Common myeloid progenitor, CD34-positive (primary cell): ENCODE results near the gene STON2.

Experiments
- CTCF ChIA-PET: fragments of 350-600 bp; sonication (Branson Sonifier 250); formaldehyde crosslinking; loops from one replicate; lab custom pipeline; 2021; ENCODE audit warnings: antibody characterized with exemption; lab: Charles Lee
- POLR2A ChIA-PET: fragments of 350-600 bp; sonication (Branson Sonifier 250); formaldehyde crosslinking; loops from one replicate; lab custom pipeline; 2021; ENCODE audit warnings: antibody characterized with exemption; lab: Charles Lee
- DNase-seq, 3 donors: peaks; one replicate each; pipeline versions ENCODE4 v3.0.0 to v3.0.0-alpha.2; 2013
- H3K27ac ChIP-seq, 2 experiments: 1 replicate in 1 of 2; 2 replicates in 1 of 2; pipeline ENCODE4 v1.7.0; 2013; ENCODE audit warnings: inconsistent platforms in 2 of 2, low read length in 2 of 2, mild to moderate bottlenecking in 2 of 2, low read depth in 1 of 2, moderate library complexity in 1 of 2; ENCODE audit not compliant: severe bottlenecking in 2 of 2, insufficient read depth in 1 of 2, poor library complexity in 1 of 2
- H3K27me3 ChIP-seq, 5 experiments: replicated peaks in 2 of 5; 1 replicate in 3 of 5; 2 replicates in 2 of 5; pipeline versions ENCODE4 v1.6.1 to v1.7.0; 2013; ENCODE audit warnings: low read length in 4 of 5, mild to moderate bottlenecking in 2 of 5, moderate library complexity in 2 of 5, inconsistent platforms in 1 of 5; ENCODE audit not compliant: insufficient read depth in 5 of 5, control insufficient read depth in 4 of 5
- H3K36me3 ChIP-seq, 4 experiments: 1 replicate in 2 of 4; 2 replicates in 2 of 4; pipeline versions ENCODE4 v1.6.1 to v1.7.0; 2013; ENCODE audit warnings: low read length in 3 of 4, control low read depth in 1 of 4, mild to moderate bottlenecking in 1 of 4; ENCODE audit not compliant: control insufficient read depth in 4 of 4, insufficient read depth in 4 of 4
- H3K4me1 ChIP-seq, 4 experiments: 1 replicate in 3 of 4; 2 replicates in 1 of 4; pipeline versions ENCODE4 v1.6.1 to v1.7.1; 2013; ENCODE audit warnings: low read length in 3 of 4, mild to moderate bottlenecking in 3 of 4, control low read depth in 1 of 4, inconsistent platforms in 1 of 4, moderate library complexity in 1 of 4; ENCODE audit not compliant: control insufficient read depth in 4 of 4, insufficient read depth in 4 of 4; ENCODE audit errors: control extremely low read depth in 1 of 4
- H3K4me3 ChIP-seq, 7 experiments: 1 replicate in 4 of 7; 2 replicates in 3 of 7; pipeline versions ENCODE4 v1.5.1 to v1.7.0; 2013; ENCODE audit warnings: mild to moderate bottlenecking in 7 of 7, low read length in 6 of 7, moderate library complexity in 6 of 7, inconsistent platforms in 2 of 7, low read depth in 2 of 7, control low read depth in 1 of 7; ENCODE audit not compliant: insufficient read depth in 4 of 7, control insufficient read depth in 1 of 7; ENCODE audit errors: extremely low read depth in 1 of 7
- H3K9me3 ChIP-seq, 5 experiments: 1 replicate in 4 of 5; 2 replicates in 1 of 5; pipeline versions ENCODE4 v1.6.1 to v1.7.1; 2013; ENCODE audit warnings: low read length in 4 of 5, mild to moderate bottlenecking in 2 of 5, inconsistent platforms in 1 of 5, low read depth in 1 of 5, moderate library complexity in 1 of 5; ENCODE audit not compliant: control insufficient read depth in 4 of 5, insufficient read depth in 2 of 5; ENCODE audit errors: control extremely low read depth in 1 of 5
- WGBS: methylation state at CpG from one replicate; pipeline ENCODE4 v1.1.5; 2013; ENCODE audit not compliant: insufficient coverage; 5-methylcytosine and 5-hydroxymethylcytosine counted together

The STON2 gene

GRCh38 chr14:81303258-81303935 is 96.7 kb downstream of the STON2 start:
- Histone ChIP-seq H3K27me3 (no peaks in the 10 kb centered on the region), H3K4me3 (no peak overlapping the region), H3K27ac (peak overlapping the region; percentile 34 to 59), H3K36me3 (peaks cover 0 to 4% (median 2%) of the 10 kb centered on the region in 4 experiments), H3K4me1 (peaks cover 2 to 39% (median 26%) of the 10 kb centered on the region in 4 experiments), H3K9me3 (no peaks in the 10 kb centered on the region)
- peak; percentile 72 to 97 (median 95) for DNase-seq
- POLR2A ChIA-PET = interaction anchor here (0.5 kb wide), 1 partner anchor 131 kb away, joined by 3 read pairs; no protein-coding TSS in a partner anchor
- CTCF ChIA-PET = interaction anchor here (1.2 to 1.4 kb wide), 2 partner anchors 39 to 161 kb away, joined by 3 to 4 read pairs; no protein-coding TSS in a partner anchor
- 84% methylated on average over 4 of the region's 5 CpGs for WGBS

GRCh38 chr14:81302638-81303037 is 97.5 kb downstream of the STON2 start:
- CTCF ChIA-PET = interaction anchor here (1.3 to 1.4 kb wide), 2 partner anchors 8 to 70 kb away, joined by 4 read pairs; no protein-coding TSS in a partner anchor
- no peaks in the 10 kb centered on the region for H3K27me3 ChIP-seq
- POLR2A ChIA-PET = no interaction called here
- H3K9me3 ChIP-seq = no peaks in the 10 kb centered on the region
- 100% methylated on average over 3 of the region's 3 CpGs for WGBS
- peak overlapping the region in 1 of 2 experiments; percentile 59 for H3K27ac ChIP-seq
- DNase-seq = no peak
- peaks cover 2 to 43% (median 26%) of the 10 kb centered on the region in 4 experiments for H3K4me1 ChIP-seq
- H3K4me3 ChIP-seq = no peak overlapping the region
- peaks cover 0 to 4% (median 2%) of the 10 kb centered on the region in 4 experiments for H3K36me3 ChIP-seq

GRCh38 chr14:81301813-81302212 is 98.3 kb downstream of the STON2 start:
- Histone ChIP-seq H3K27ac (no peak overlapping the region), H3K4me1 (peaks cover 2 to 48% (median 26%) of the 10 kb centered on the region in 4 experiments), H3K4me3 (no peak overlapping the region), H3K36me3 (peaks cover 0 to 4% (median 2%) of the 10 kb centered on the region in 4 experiments), H3K9me3 (no peaks in the 10 kb centered on the region), H3K27me3 (no peaks in the 10 kb centered on the region)
- POLR2A ChIA-PET = no interaction called here
- CTCF ChIA-PET = interaction anchor here (1.0 to 1.6 kb wide), 5 partner anchors 9 to 151 kb away, joined by 4 to 5 read pairs (median 4); no protein-coding TSS in a partner anchor
- no peak for DNase-seq
- no CpG with 5 or more reads among the region's 1 CpG for WGBS

GRCh38 chr14:81301371-81301770 is 98.8 kb downstream of the STON2 start:
- Histone ChIP-seq H3K9me3 (no peaks in the 10 kb centered on the region), H3K4me3 (no peak overlapping the region), H3K27ac (peak overlapping the region in 1 of 2 experiments; percentile 30), H3K4me1 (peaks cover 2 to 52% (median 28%) of the 10 kb centered on the region in 4 experiments), H3K36me3 (peaks cover 0 to 4% (median 2%) of the 10 kb centered on the region in 4 experiments), H3K27me3 (no peaks in the 10 kb centered on the region)
- WGBS = 33% methylated on average over 1 of the region's 1 CpG
- ChIA-PET CTCF (interaction anchor here (1.0 to 1.6 kb wide), 5 partner anchors 9 to 151 kb away, joined by 4 to 5 read pairs (median 4); no protein-coding TSS in a partner anchor), POLR2A (interaction anchor here (0.8 kb wide), 1 partner anchor 81 kb away, joined by 3 read pairs; the partner anchor contains the start of gene GTF2A1)
- DNase-seq = peak in 2 of 3 donors; percentile 47 to 67

- Histone ChIP-seq H3K9me3 (no peaks in the 10 kb centered on the region), H3K27ac (no peak overlapping the region), H3K36me3 (peaks cover 0 to 3% (median 0%) of the 10 kb centered on the region in 4 experiments), H3K27me3 (no peaks in the 10 kb centered on the region), H3K4me3 (no peak overlapping the region), H3K4me1 (peaks cover 2 to 51% (median 27%) of the 10 kb centered on the region in 4 experiments)
- ChIA-PET CTCF (no interaction called here), POLR2A (no interaction called here)
- DNase-seq = peak in 1 of 3 donors; percentile 17
- no CpG with 5 or more reads among the region's 2 CpGs for WGBS
Observed at GRCh38 chr14:81298911-81299310, 101.2 kb downstream of the STON2 start.

- POLR2A ChIA-PET = interaction anchor here (0.6 kb wide), 1 partner anchor 14 kb away, joined by 3 read pairs; no protein-coding TSS in a partner anchor
- no peak for DNase-seq
- no CpG with 5 or more reads among the region's 2 CpGs for WGBS
- Histone ChIP-seq H3K36me3 (peaks cover 0 to 6% (median 0%) of the 10 kb centered on the region in 4 experiments), H3K27me3 (no peaks in the 10 kb centered on the region), H3K9me3 (no peaks in the 10 kb centered on the region), H3K27ac (no peak overlapping the region), H3K4me1 (peaks cover 2 to 43% (median 19%) of the 10 kb centered on the region in 4 experiments), H3K4me3 (no peak overlapping the region)
- CTCF ChIA-PET = interaction anchor here (0.8 to 1.4 kb wide), 4 partner anchors 12 to 81 kb away, joined by 3 to 4 read pairs (median 3); no protein-coding TSS in a partner anchor
Observed at GRCh38 chr14:81298122-81298521, 102.0 kb downstream of the STON2 start.
